Measurements from ENCODE around the gene PRKG1.

PRKG1 gene

DNA sequence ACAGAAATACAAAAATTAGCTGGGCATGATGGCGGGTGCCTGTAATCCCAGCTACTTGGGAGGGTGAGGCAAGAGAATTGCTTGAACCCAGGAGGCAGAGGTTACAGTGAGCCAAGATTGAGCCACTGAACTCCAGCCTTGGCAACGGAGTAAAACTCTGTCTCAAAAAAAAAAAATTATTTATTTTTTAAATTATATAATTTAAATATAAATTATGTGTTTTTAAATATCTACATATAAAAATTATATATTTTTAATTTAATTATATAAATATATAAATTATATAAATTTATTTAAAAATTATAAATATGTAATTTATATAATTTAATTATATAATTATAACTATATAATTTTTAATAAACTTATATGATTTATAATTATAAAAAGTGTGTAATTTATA is 51.2 kb downstream of the PRKG1 start:
- FAIRE-seq, result no peak
- TF ChIP-seq SPI1 (IDR thresholded peaks at IDR 0.05; ENCODE audit: low read depth, low read length), result no peak
- no peak for TF ChIP-seq POLR2AphosphoS5 (IDR thresholded peaks at IDR 0.05; ENCODE audit: low read depth, low read length)
- no peak for TF ChIP-seq TAF1 (IDR thresholded peaks at IDR 0.05; ENCODE audit: low read depth, low read length)
- TF ChIP-seq PAX5 (IDR thresholded peaks at IDR 0.05; ENCODE audit: insufficient read depth, low read length, severe bottlenecking), result no peak
- TF ChIP-seq POLR2A (IDR thresholded peaks at IDR 0.05; ENCODE audit: low read depth, low read length), result no peak
- TF ChIP-seq POU2F2 (IDR thresholded peaks at IDR 0.05; ENCODE audit: low read depth, low read length), result no peak
- DNase-seq (ENCODE audit: insufficient read length, low spot score), result no peak

DNA sequence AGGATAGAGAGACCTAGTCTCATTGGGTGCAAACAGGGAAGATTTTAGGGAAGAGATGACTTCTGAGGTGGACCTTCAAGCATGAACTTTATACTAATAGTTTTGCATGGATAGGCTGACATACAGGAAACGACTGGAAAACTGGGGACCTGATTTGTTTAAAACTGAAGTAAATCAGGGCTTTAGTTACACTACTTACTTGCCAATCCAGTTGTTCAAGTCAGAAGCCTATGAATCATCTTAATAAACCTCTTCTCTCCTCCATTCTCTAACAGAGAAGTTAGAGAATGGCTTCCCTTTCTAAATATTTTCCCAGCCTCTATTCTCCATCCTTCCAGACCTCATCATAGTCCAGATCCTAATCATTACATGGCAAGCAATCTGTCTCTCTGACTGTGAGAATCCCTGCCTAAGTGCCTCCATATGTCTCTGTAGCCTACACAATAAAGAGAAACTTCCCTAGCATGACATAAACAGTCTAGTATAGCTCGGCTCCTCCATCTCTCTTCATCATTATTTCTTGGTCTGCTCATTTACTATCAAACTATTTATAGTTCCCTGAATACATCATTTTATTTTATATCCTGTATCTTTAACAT is 55.8 kb downstream of the PRKG1 start:
- TF ChIP-seq PAX5 (IDR thresholded peaks at IDR 0.05; ENCODE audit: insufficient read depth, low read length, severe bottlenecking), result no peak
- no peak for TF ChIP-seq POLR2A (IDR thresholded peaks at IDR 0.05; ENCODE audit: low read depth, low read length)
- no peak for TF ChIP-seq POLR2AphosphoS5 (IDR thresholded peaks at IDR 0.05; ENCODE audit: low read depth, low read length)
- no peak for TF ChIP-seq TAF1 (IDR thresholded peaks at IDR 0.05; ENCODE audit: low read depth, low read length)
- no peak for TF ChIP-seq SPI1 (IDR thresholded peaks at IDR 0.05; ENCODE audit: low read depth, low read length)
- TF ChIP-seq POU2F2 (IDR thresholded peaks at IDR 0.05; ENCODE audit: low read depth, low read length), result no peak
- FAIRE-seq (no peak), DNase-seq (ENCODE audit: insufficient read length, low spot score) (no peak)

DNA sequence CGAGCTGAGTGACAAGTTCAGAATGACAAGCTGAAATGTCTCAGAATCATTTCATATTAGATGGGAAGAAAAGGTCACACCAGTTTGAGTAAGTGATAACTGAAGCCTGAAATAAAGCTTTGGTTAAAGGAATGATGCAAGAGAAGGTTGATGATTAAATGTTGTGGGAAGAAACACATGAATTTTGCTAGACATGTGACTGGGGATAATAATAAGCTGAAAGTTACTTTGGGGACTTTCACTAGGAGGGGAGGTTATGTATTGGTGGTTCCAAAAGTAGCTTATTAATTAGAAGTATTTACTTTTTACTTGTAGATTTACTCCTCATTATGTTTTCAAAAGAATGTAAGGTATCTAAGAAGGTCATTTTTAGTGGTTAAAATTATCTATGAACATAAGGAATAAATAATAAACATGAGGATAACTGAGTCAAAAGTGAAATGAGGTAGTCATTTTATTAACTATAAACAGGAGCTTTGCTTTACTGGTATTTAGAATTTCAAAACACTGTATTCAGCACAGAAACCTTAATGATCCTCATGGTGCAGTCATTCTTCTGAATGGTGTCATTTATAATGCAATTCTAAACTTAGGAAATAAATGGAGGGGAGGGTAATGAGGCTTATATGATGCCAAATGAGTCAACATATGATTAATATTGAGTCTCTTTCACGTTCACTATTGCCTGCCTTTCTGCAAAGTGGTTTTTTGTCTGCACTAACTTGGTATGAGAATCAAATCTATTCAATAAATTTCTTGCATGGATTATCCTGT is 63.7 kb downstream of the PRKG1 start:
- TF ChIP-seq TAF1 (IDR thresholded peaks at IDR 0.05; ENCODE audit: low read depth, low read length) (no peak), POLR2A (IDR thresholded peaks at IDR 0.05; ENCODE audit: low read depth, low read length) (no peak), PAX5 (IDR thresholded peaks at IDR 0.05; ENCODE audit: insufficient read depth, low read length, severe bottlenecking) (no peak), POU2F2 (IDR thresholded peaks at IDR 0.05; ENCODE audit: low read depth, low read length) (no peak), SPI1 (IDR thresholded peaks at IDR 0.05; ENCODE audit: low read depth, low read length) (no peak), POLR2AphosphoS5 (IDR thresholded peaks at IDR 0.05; ENCODE audit: low read depth, low read length) (no peak)
- FAIRE-seq (no peak), DNase-seq (ENCODE audit: insufficient read length, low spot score) (no peak)

DNA sequence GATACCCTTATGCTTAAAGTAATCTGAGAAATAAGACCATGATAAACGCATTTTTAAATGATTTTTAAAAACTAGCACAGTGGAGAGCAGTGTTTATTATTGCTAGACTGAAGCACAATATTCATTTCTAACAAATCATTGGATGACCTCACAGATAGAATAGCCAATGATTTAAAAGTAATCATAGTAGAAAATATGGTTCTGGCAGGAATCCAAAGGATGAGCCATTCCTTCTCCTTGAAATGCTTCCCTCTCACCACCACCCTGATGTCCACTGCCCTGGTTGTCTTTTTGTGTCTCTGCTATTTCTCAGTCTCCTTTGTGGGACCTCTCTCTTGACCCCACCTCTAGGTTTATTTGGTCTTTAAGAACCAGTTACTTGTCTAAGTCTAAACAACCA is 64.9 kb downstream of the PRKG1 start:
- no peak for DNase-seq (ENCODE audit: insufficient read length, low spot score)
- no peak for FAIRE-seq
- no peak for TF ChIP-seq PAX5 (IDR thresholded peaks at IDR 0.05; ENCODE audit: insufficient read depth, low read length, severe bottlenecking)
- TF ChIP-seq TAF1 (IDR thresholded peaks at IDR 0.05; ENCODE audit: low read depth, low read length), result no peak
- no peak for TF ChIP-seq POLR2A (IDR thresholded peaks at IDR 0.05; ENCODE audit: low read depth, low read length)
- TF ChIP-seq POU2F2 (IDR thresholded peaks at IDR 0.05; ENCODE audit: low read depth, low read length), result no peak
- no peak for TF ChIP-seq SPI1 (IDR thresholded peaks at IDR 0.05; ENCODE audit: low read depth, low read length)
- no peak for TF ChIP-seq POLR2AphosphoS5 (IDR thresholded peaks at IDR 0.05; ENCODE audit: low read depth, low read length)

DNA sequence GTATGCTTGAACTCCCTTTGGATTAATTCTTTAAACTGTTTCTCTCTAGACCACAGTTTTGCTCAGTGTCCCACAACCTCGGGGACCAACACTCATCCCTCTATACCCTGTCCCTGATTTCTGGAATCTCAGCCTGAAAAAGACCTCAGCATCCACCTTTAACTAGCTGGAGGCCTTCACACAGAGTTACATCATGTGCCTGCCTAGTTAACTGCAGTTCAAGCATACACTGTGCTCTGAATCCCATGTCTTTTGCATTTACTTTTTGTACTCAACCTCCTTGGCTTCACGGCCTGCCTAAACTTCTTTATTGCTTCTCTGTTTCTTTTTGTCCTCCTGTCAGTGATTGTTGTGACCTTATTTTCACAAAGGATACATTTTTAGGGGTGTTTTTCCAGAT is 66.7 kb downstream of the PRKG1 start:
- FAIRE-seq (no peak), DNase-seq (ENCODE audit: insufficient read length, low spot score) (no peak)
- TF ChIP-seq PAX5 (IDR thresholded peaks at IDR 0.05; ENCODE audit: insufficient read depth, low read length, severe bottlenecking) (no peak), POU2F2 (IDR thresholded peaks at IDR 0.05; ENCODE audit: low read depth, low read length) (no peak), POLR2AphosphoS5 (IDR thresholded peaks at IDR 0.05; ENCODE audit: low read depth, low read length) (no peak), SPI1 (IDR thresholded peaks at IDR 0.05; ENCODE audit: low read depth, low read length) (no peak), POLR2A (IDR thresholded peaks at IDR 0.05; ENCODE audit: low read depth, low read length) (no peak), TAF1 (IDR thresholded peaks at IDR 0.05; ENCODE audit: low read depth, low read length) (no peak)

DNA sequence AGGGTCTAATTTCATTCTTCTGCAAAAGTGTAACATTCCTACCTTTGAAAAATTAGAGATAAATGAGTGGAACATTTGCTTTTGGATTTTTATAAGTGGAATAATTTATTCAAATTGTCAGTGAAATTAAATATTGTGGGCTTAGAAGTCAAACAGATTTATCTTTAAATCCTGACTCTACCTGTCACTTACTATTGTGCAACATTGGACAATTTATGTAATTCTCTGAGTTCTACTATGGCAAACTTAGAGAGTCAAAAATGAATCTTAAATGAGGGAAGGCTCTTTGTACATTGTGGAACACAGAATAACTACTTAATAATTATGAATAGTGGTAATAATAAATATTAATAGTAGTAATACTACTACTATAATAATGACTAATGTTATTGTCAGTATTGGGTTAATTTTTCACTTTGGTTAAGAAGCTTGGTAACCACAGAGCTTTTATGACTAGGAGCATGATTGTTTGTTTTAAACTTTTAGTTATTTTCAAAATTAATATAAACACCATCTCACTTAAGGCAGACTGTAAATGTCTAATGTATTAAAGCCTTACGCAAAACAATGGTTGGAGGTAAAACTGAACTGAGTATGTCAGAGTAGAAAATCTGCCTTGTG is 70.0 kb downstream of the PRKG1 start:
- FAIRE-seq, result no peak
- no peak for TF ChIP-seq SPI1 (IDR thresholded peaks at IDR 0.05; ENCODE audit: low read depth, low read length)
- no peak for DNase-seq (ENCODE audit: insufficient read length, low spot score)

DNA sequence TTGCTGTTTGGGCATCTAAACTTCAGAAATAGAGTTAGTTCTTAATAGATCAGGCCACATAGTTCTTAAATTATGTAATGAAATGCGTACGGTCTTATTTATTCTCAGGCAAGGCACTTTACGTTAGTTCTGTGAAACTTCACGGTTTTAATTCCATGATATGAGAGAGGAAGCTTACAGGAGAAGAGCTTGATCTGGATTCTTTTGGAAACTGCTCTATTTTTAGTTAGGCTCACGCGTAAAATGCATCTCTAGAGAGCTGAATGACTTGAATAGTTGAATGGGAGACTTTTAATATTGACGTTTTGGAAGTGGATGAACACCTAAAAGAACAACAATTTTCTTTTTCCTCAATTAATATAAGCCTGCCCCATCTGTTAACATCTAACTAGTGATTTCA is 71.1 kb downstream of the PRKG1 start:
- no peak for DNase-seq (ENCODE audit: insufficient read length, low spot score)
- FAIRE-seq, result no peak

DNA sequence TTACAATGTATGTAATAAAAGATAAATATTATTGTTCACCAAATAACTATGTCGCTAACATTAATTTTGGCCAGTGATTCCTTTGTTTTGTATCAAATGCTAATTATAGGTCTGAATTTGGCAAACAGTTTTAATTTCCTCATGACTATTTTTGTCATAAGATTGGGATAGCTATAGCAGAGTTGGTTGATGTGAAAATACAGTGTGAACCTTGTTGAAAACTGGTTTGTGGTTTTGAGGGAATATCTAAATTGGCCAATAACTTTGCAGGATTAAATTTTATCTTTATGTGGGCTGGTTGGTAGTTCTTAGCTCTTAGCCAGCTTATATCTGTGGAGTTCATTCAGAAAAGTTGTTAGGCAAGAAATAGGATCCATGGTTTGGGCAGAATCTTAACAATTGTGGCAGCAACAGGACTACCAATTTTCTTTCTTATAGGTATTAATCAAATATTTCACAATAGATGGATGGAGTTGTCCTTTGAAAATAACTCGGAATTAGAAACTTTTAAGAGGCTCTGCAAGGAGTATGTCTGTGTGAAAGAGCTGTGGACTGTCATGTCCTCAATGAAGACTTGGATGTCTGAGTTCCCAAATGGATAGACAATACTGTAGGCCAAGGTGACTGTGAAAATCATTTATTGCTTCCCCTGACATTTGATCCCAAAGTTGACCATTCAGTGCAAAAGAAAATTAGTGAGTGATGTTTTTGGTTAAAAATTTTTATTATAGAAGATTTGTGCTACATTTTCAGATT is 73.5 kb downstream of the PRKG1 start:
- DNase-seq (ENCODE audit: insufficient read length, low spot score), result no peak
- TF ChIP-seq SPI1 (IDR thresholded peaks at IDR 0.05; ENCODE audit: low read depth, low read length) (no peak), PAX5 (IDR thresholded peaks at IDR 0.05; ENCODE audit: insufficient read depth, low read length, severe bottlenecking) (no peak), POLR2AphosphoS5 (IDR thresholded peaks at IDR 0.05; ENCODE audit: low read depth, low read length) (no peak), POLR2A (IDR thresholded peaks at IDR 0.05; ENCODE audit: low read depth, low read length) (no peak), POU2F2 (IDR thresholded peaks at IDR 0.05; ENCODE audit: low read depth, low read length) (no peak), TAF1 (IDR thresholded peaks at IDR 0.05; ENCODE audit: low read depth, low read length) (no peak)
- FAIRE-seq, result no peak

More for the DNA sequence above, 71.1 kb downstream of the PRKG1 start:
- TF ChIP-seq POLR2A (IDR thresholded peaks at IDR 0.05; ENCODE audit: low read depth, low read length) (no peak), POLR2AphosphoS5 (IDR thresholded peaks at IDR 0.05; ENCODE audit: low read depth, low read length) (no peak), TAF1 (IDR thresholded peaks at IDR 0.05; ENCODE audit: low read depth, low read length) (no peak), PAX5 (IDR thresholded peaks at IDR 0.05; ENCODE audit: insufficient read depth, low read length, severe bottlenecking) (no peak), SPI1 (IDR thresholded peaks at IDR 0.05; ENCODE audit: low read depth, low read length) (no peak), POU2F2 (IDR thresholded peaks at IDR 0.05; ENCODE audit: low read depth, low read length) (no peak)

DNA sequence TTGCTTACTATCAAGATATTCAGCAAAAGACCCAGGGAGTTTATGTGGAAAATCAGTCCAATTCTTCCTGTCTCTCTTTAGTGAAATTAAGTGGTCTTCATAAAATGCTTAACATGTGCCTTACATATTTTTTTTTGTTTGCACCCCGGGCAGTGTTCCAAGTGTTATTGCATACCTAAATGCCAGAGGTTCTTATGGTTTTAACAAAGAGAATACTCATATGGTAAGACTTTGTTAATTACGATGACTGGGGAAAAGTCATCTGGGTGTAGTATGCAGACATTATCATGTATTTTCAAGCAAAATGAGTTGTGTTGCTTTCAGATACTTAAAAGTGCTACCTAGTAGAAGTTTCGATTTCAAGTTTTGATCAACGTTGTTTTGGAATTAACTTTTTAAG is 82.6 kb downstream of the PRKG1 start:
- TF ChIP-seq SPI1 (IDR thresholded peaks at IDR 0.05; ENCODE audit: low read depth, low read length), result no peak
- TF ChIP-seq POU2F2 (IDR thresholded peaks at IDR 0.05; ENCODE audit: low read depth, low read length), result no peak
- TF ChIP-seq PAX5 (IDR thresholded peaks at IDR 0.05; ENCODE audit: insufficient read depth, low read length, severe bottlenecking), result no peak
- TF ChIP-seq TAF1 (IDR thresholded peaks at IDR 0.05; ENCODE audit: low read depth, low read length), result no peak
- TF ChIP-seq POLR2AphosphoS5 (IDR thresholded peaks at IDR 0.05; ENCODE audit: low read depth, low read length), result no peak
- TF ChIP-seq POLR2A (IDR thresholded peaks at IDR 0.05; ENCODE audit: low read depth, low read length), result no peak
- FAIRE-seq (no peak), DNase-seq (ENCODE audit: insufficient read length, low spot score) (no peak)

Measured in GM12891 (cell line).